Ovary (tissue), 9 donors: ENCODE data around the gene DIO3. TPM values are rescaled to one million over a fixed set of nuclear protein-coding genes. Genes with fewer than 3 reads are reported as not detected.

Experiments used
- DNase-seq, 5 donors: peaks; one replicate each; pipeline ENCODE4 v3.0.0-alpha.2; 2019 to 2020
- H3K27ac ChIP-seq, 2 donors: fragments of 200-600 bp; one replicate each; pipeline versions ENCODE4 v1.5.1 to v1.8.0; 2019 to 2022
- H3K27me3 ChIP-seq: fragments of 200-600 bp; one replicate; pipeline ENCODE4 v1.8.0; 2022
- H3K36me3 ChIP-seq: fragments of 200-600 bp; sonication (generic); one replicate; pipeline ENCODE4 v1.5.1; 2019
- H3K4me1 ChIP-seq: one replicate; pipeline ENCODE4 v1.8.1; 2013; ENCODE audit warnings: mild to moderate bottlenecking, moderate library complexity; ENCODE audit not compliant: insufficient read depth
- H3K4me3 ChIP-seq: fragments of 200-600 bp; sonication (generic); one replicate; pipeline ENCODE4 v1.5.1; 2017
- H3K9me3 ChIP-seq, 2 donors: fragments of 200-600 bp in 1 of 2; sonication (generic) in 1 of 2; one replicate each; pipeline versions ENCODE4 v1.5.1 to v1.8.1; 2013 to 2019; ENCODE audit warnings: mild to moderate bottlenecking in 1 of 2, moderate library complexity in 1 of 2
- CTCF ChIP-seq, 3 donors: fragments of 450-650 bp in 2 of 3; fragments of 200-600 bp in 1 of 3; IDR thresholded peaks; one replicate each; pipeline versions ENCODE4 v1.5.1 to v1.8.0; 2016 to 2022; ENCODE audit warnings: antibody characterized with exemption in 3 of 3, mild to moderate bottlenecking in 1 of 3
- EP300 ChIP-seq: sonication (generic); formaldehyde crosslinking; IDR thresholded peaks from one replicate; pipeline ENCODE4 v1.6.1; 2017; ENCODE audit warnings: antibody characterized with exemption
- POLR2A ChIP-seq: fragments of 450-650 bp; IDR thresholded peaks from one replicate; pipeline ENCODE4 v1.6.1; 2017; ENCODE audit warnings: antibody characterized with exemption, mild to moderate bottlenecking, moderate library complexity
- WGBS, 3 donors: extraction: QIAGEN DNeasy Blood & Tissue Kit in 1 of 3; methylation state at CpG; one replicate each; pipeline versions ENCODE4 v1.1.5 to v1.1.7; 2013 to 2017; 5-methylcytosine and 5-hydroxymethylcytosine counted together
- intact Hi-C, 4 donors: fragments of 100-400 bp; cut with DNase I; formaldehyde crosslinking; loops; one replicate each; pipeline versions ENCODE4 v1.11.0 to v1.15.1; 2022 to 2023
- polyA plus RNA-seq, 2 donors: library from polyadenylated mRNA; stranded (reverse); fragments of 200-250 nt in 1 of 2; fragments of 350-450 nt in 1 of 2; fragmentation: Illumina TruSeq in 1 of 2; extraction: RNeasy Lipid Tissue Mini Kit (QIAGEN cat#74804) in 1 of 2; gene quantifications; one replicate each; pipeline ENCODE4 v1.2.3, GENCODE V29; 2013 to 2014
- total RNA-seq, 7 donors: library from RNA; depleted of rRNA in 2 of 7; stranded (reverse); fragments of >200 nt in 2 of 7; fragmentation: NEBNext Ultra II Directional in 3 of 7; extraction: Animal tissue kit (Norgen Biotek cat#: 25700) in 3 of 7; gene quantifications; one replicate each; pipeline versions ENCODE4 v1.1.0 to v1.2.4, GENCODE V29; 2016 to 2023
- donor health status: DM: no; HTN: no; CAD: no; lungs with moderate emphysema.
- donor health status: DM: no; HTN: no; CAD: no.
- donor health status: Bipolar disorder and iron deficiency.
- donor health status: DM: yes; HTN: yes; CAD: no.
- donor health status: DM: no; HTN: no; CAD: no.
- donor health status: DM: yes; HTN: yes; CAD: no.

Gene DIO3
- total and polyA plus RNA-seq, 9 donors = 3.1 to 24.7 (median 13.9) TPM

DNA sequence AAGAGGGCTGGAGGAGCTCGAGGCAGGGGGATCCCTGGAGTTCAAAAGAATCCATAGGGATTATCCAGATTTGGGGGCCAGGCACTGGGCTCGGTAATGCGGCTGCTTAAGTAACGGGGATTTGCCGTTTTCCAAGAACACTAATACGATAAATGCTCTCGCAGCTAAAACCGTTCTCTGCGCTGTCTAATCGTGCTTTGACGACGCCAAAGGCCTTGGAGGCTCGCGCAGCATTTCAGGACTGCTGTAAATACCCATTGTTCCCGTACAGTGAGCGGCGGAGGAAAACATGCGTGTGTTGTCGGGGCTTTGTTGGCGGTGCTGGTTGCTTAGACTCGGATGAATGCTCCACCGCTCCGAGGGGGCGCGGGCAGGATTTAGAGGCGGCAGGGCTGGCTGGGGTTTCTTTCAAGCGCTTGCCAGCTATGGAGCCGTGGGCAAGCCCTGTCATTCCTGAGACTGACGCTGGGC lies 26.2 kb downstream of the DIO3 start:
- Histone ChIP-seq H3K9me3 (no peaks in the 10 kb centered on the region), H3K4me1 (peaks cover 3% of the 10 kb centered on the region), H3K4me3 (no peak overlapping the region), H3K27ac (no peak overlapping the region), H3K36me3 (no peaks in the 10 kb centered on the region), H3K27me3 (no peaks in the 10 kb centered on the region)
- peak in 1 of 5 donors; percentile 9 for DNase-seq
- intact Hi-C loops = no loop called here
- 95 to 97% (median 96%) methylated on average over 29 of the region's 29 CpGs for WGBS, 3 donors
- TF ChIP-seq EP300 = no peak
- TF ChIP-seq CTCF (IDR thresholded peaks at IDR 0.05) = no peak
- TF ChIP-seq POLR2A = no peak

DNA sequence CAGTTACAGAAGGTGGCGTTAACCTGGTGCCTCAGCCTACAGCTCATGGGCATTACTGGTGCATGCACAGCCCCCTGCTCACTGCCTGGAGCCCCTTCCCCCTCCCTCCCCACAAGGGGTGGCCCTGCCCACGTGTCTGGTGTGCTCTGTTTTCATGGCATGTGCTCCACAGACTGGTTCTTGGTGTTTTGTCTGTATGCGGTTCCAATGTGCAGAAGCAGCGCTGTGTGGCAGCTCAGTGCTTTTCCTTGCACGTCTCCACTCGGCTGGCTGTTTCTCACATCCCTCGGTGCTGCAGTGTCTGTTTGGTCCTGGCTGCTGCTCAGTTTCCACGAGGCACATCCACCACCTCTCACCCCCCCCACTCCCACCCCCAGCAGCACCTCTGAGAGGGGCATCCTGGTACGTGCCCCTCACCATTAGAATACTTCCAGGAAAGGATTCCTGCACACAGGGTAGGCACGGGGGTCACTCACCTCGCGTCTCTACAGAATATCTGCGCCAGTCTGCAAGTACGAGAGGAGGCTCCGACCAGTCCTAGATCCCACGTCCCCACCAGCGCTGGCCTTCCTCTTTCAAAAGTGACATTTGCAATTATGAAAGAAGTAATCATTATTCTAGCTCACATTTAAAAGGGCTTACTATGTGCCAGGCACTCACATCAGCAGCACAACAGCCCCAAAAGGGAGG lies 27.1 kb downstream of the DIO3 start:
- Histone ChIP-seq H3K27ac (no peak overlapping the region), H3K4me1 (peaks cover 3% of the 10 kb centered on the region), H3K36me3 (no peaks in the 10 kb centered on the region), H3K9me3 (no peaks in the 10 kb centered on the region), H3K27me3 (no peaks in the 10 kb centered on the region), H3K4me3 (no peak overlapping the region)
- intact Hi-C loops = no loop called here
- no peak for TF ChIP-seq EP300
- no peak for TF ChIP-seq CTCF (IDR thresholded peaks at IDR 0.05)
- no peak for TF ChIP-seq POLR2A
- peak in 3 of 5 donors; percentile 3 to 8 (median 5) for DNase-seq
- 70 to 81% (median 77%) methylated on average over 17 of the region's 17 CpGs for WGBS, 3 donors

- Histone ChIP-seq H3K9me3 (no peaks in the 10 kb centered on the region), H3K4me1 (peaks cover 3% of the 10 kb centered on the region), H3K4me3 (no peak overlapping the region), H3K27ac (no peak overlapping the region), H3K36me3 (no peaks in the 10 kb centered on the region), H3K27me3 (no peaks in the 10 kb centered on the region)
- no peak for TF ChIP-seq CTCF (IDR thresholded peaks at IDR 0.05)
- TF ChIP-seq POLR2A = no peak
- TF ChIP-seq EP300 = no peak
- peak in 2 of 5 donors; percentile 14 to 15 for DNase-seq
- 39 to 56% (median 50%) methylated on average over 6 of the region's 6 CpGs for WGBS, 3 donors
- intact Hi-C loops = no loop called here
Measured at GRCh38 chr14:101588990-101589389, 27.7 kb downstream of the DIO3 start.

GRCh38 chr14:101589486-101590015 lies 28.3 kb downstream of the DIO3 start:
- Histone ChIP-seq H3K36me3 (no peaks in the 10 kb centered on the region), H3K4me3 (no peak overlapping the region), H3K27ac (no peak overlapping the region), H3K27me3 (no peaks in the 10 kb centered on the region), H3K9me3 (no peaks in the 10 kb centered on the region), H3K4me1 (peaks cover 1% of the 10 kb centered on the region)
- intact Hi-C loops = no loop called here
- peak in 1 of 5 donors; percentile 5 for DNase-seq
- TF ChIP-seq POLR2A = no peak
- no peak for TF ChIP-seq CTCF (IDR thresholded peaks at IDR 0.05)
- TF ChIP-seq EP300 = no peak
- 39 to 65% (median 43%) methylated on average over 3 of the region's 3 CpGs for WGBS, 3 donors
